ENCODE measurements around the gene KLRK1.
"Not testable (repeated sequence)": the region's sequence is repeated elsewhere in the genome, so short reads cannot be mapped to it uniquely, and the experiment has no call there.

Gene KLRK1

GRCh38 chr12:10393291-10393690, 3.5 kb upstream of the KLRK1 start:
- TF ChIP-seq CTCF (IDR thresholded peaks at IDR 0.05; ENCODE audit: low read depth, low read length): no peak
- H3K4me3 ChIP-seq (ENCODE audit: low read depth, low read length): no peak overlapping the region

- H3K4me3 ChIP-seq (ENCODE audit: low read depth, low read length): no peak overlapping the region
Observed at GRCh38 chr12:10392394-10392930, 2.6 kb upstream of the KLRK1 start.

DNA sequence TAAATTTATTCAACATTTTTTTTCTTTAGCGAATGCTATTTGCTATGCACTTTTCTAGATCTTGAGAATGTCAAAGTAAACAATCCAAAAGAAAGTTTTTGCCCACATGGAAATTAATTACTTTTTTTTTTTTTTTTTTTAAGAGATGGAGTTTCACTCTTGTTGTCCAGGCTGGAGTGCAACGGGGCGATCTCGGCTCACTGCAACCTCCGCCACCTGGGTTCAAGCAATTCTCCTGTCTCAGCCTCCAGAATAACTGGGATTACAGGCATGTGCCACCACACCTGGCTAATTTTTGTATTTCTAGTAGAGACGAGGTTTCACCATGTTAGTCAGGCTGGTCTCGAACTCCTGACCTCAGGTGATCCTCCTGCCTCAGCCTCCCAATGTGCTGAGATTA, 1.1 kb upstream of the KLRK1 start:
- not testable (repeated sequence) for H3K4me3 ChIP-seq (ENCODE audit: low read depth, low read length)

More at GRCh38 chr12:10392394-10392930, 2.6 kb upstream of the KLRK1 start:
- TF ChIP-seq CTCF (IDR thresholded peaks at IDR 0.05; ENCODE audit: low read depth, low read length): no peak

DNA sequence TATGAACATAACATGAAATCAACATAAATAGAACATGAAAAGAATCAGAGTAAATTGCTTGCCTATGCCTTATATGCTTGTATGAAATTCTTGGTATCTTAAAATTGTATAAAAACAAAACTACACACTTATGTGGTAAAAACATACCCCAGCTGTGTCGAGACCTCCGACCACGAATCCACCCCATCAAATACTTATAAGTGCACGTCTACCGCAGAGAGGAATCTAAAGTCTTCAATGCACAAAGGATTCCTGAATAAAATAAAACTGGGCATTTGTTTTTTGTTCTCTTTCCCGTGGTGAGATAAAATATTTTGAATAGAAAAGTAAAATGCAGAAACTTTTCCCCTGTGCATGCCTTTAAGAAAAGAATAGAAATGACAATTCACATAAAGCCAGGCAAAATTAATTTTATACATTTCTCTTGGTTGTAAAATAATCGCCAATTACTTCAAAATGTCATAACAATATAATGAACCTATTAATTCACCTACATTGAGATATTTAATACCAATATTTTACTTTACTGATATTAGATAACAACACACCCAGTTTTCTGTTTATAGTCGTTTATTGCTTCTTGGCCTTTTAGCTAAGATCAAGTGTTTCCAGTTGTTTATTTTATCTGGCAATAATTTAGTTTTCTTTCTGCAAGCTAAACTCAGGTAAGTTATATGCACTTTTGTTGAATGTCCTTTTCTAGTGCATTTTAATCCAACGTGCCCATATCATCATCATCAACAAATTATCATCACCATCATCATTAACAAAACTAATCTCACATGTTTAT, 1.0 kb downstream of the KLRK1 start:
- H3K4me3 ChIP-seq (ENCODE audit: low read depth, low read length): no peak overlapping the region
- TF ChIP-seq CTCF (IDR thresholded peaks at IDR 0.05; ENCODE audit: low read depth, low read length): no peak

- not testable (repeated sequence) for H3K4me3 ChIP-seq (ENCODE audit: low read depth, low read length)
Observed at GRCh38 chr12:10387498-10387897, 2.3 kb downstream of the KLRK1 start.

DNA sequence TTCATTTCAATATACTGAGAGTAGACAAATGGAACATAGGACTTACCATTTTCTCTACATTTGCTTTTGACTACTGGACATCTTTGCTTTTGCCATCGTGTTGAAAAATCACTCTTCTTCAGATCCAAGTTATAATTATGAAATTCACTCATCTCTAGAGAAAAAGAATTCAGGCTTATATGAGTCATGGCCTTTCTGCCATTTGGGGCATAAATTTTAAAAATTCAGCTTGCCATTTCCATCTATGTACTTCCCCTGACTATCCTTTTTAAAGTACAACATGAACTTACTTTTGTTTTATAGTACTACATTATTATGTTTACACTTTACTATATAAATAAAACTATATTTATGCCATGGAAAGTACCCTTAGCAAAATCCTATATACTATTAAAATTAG, 3.0 kb downstream of the KLRK1 start:
- no peak overlapping the region for H3K4me3 ChIP-seq (ENCODE audit: low read depth, low read length)
- TF ChIP-seq CTCF (IDR thresholded peaks at IDR 0.05; ENCODE audit: low read depth, low read length): no peak

- H3K4me3 ChIP-seq (ENCODE audit: low read depth, low read length): no peak overlapping the region
- TF ChIP-seq CTCF (IDR thresholded peaks at IDR 0.05; ENCODE audit: low read depth, low read length): no peak
Observed at GRCh38 chr12:10385166-10385613, 4.7 kb downstream of the KLRK1 start.

DNA sequence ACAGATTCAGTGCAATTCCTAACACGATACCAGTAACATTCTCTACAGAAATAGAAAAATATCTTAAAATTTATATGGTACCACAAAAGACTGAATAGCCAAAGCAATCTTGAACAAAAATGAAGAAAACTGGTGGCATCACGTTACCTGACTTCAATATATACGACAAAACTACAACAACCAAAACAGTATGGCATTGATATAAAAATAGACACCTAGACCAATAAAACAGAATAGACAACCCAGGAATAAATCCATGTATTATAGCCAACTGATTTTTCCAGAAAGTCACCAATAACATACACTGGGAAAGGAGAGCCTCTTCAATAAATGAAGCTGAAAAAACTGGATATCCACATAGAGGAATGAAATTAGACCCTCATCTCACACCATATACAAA, 5.7 kb downstream of the KLRK1 start:
- no peak overlapping the region for H3K4me3 ChIP-seq (ENCODE audit: low read depth, low read length)
- no peak for TF ChIP-seq CTCF (IDR thresholded peaks at IDR 0.05; ENCODE audit: low read depth, low read length)
